A673 (cell line): ENCODE data around the gene RPTOR.

ENCODE experiments used
- CTCF ChIP-seq: fragments of 300-800, 200-600 bp; sonication (generic); conservative IDR thresholded peaks from 2 replicates; pipeline ENCODE4 v1.5.1; 2017; ENCODE audit warnings: low read depth, mild to moderate bottlenecking, antibody characterized with exemption, low read length, moderate library complexity, mixed read lengths
- EZH2 ChIP-seq: fragments of 200-600 bp; sonication (generic); IDR thresholded peaks from 2 replicates; pipeline ENCODE4 v1.6.1; 2017; ENCODE audit warnings: borderline replicate concordance, low read depth, mild to moderate bottlenecking, mixed read lengths, antibody characterized with exemption, low read length; ENCODE audit not compliant: poor library complexity, severe bottlenecking

GRCh38 chr17:80860101-80860671 is 315.5 kb downstream of the RPTOR start:
- TF ChIP-seq CTCF (no peak), EZH2 (no peak)
